Adrenal gland (tissue), 5 donors: ENCODE measurements around the gene GRIN1.

Experiments
- POLR2A ChIP-seq, 2 donors: fragments of 450-650 bp; IDR thresholded peaks; one replicate each; pipeline ENCODE4 v1.6.1; 2017; ENCODE audit warnings: antibody characterized with exemption in 2 of 2, mild to moderate bottlenecking in 2 of 2, moderate library complexity in 1 of 2
- TF ChIP-seq, protein P1 (sequence below), 6 experiments: fragments of 450-650 bp in 4 of 6; fragments of 200-600 bp in 2 of 6; sonication (generic) in 1 of 6; IDR thresholded peaks; 1 replicate in 5 of 6; 2 replicates in 1 of 6; pipeline versions ENCODE4 v1.5.1 to v1.8.0; 2016 to 2021; ENCODE audit warnings: antibody characterized with exemption in 6 of 6, mild to moderate bottlenecking in 2 of 6, moderate library complexity in 1 of 6
- donor health status: DM: no; HTN: no; CAD: no.

DNA sequence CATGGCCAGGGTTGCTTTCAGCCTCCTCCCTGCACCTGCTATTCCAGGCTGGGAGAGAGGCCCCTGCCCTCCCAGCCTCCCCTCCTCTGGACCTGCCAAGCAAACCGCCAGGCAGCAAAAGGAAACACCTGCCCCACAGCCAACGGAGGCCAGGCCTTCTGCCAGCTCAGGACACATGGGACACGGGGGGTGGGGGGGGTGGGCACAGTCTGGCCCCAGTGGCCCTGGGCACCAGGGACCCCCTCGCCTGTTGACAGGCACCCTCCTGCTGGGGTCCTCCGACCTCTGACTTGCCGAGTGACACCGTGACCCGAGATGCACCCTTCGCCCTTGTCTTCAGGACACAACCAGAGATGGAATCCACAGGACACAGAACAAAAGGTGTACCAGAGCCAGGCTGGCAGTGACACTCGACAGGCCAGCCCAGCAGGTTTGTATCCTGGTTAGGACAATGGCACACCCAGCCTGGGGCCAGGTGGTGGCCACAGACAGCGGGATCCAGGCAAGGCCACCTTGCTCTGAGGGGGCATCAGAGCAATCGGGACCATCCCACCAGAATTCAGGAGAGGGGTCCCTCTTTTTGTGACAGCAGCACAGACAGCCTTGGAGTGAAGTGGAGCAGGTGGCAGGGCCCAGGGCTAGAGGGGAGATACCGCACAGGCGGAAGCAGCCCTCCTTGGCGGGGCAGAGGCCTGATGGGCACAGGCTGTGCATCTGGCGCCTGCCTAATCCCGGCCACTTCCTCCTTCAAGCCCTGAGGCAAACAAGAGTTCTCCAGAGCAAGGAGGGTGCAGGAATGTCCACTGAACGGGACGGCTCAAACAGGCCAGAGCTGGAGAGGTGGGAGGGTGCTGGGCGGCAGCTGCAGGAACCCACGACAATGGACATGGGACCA, 34.2 kb downstream of the GRIN1 start:
- TF ChIP-seq, protein P1, sequence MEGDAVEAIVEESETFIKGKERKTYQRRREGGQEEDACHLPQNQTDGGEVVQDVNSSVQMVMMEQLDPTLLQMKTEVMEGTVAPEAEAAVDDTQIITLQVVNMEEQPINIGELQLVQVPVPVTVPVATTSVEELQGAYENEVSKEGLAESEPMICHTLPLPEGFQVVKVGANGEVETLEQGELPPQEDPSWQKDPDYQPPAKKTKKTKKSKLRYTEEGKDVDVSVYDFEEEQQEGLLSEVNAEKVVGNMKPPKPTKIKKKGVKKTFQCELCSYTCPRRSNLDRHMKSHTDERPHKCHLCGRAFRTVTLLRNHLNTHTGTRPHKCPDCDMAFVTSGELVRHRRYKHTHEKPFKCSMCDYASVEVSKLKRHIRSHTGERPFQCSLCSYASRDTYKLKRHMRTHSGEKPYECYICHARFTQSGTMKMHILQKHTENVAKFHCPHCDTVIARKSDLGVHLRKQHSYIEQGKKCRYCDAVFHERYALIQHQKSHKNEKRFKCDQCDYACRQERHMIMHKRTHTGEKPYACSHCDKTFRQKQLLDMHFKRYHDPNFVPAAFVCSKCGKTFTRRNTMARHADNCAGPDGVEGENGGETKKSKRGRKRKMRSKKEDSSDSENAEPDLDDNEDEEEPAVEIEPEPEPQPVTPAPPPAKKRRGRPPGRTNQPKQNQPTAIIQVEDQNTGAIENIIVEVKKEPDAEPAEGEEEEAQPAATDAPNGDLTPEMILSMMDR (IDR thresholded peaks at IDR 0.05): no peak
- no peak for TF ChIP-seq POLR2A (IDR thresholded peaks at IDR 0.05)
